OCI-LY7 (cell line): ENCODE results near the gene FGF18.

Experiments
- EZH2phosphoT487 ChIP-seq: fragments of 200-600 bp; sonication (generic); IDR thresholded peaks from 2 replicates; pipeline ENCODE4 v1.6.1; 2018; ENCODE audit warnings: low read depth, borderline replicate concordance, mild to moderate bottlenecking, mixed run types, antibody characterized with exemption, low read length, moderate library complexity, mixed read lengths
- TF ChIP-seq, protein P1 (sequence below): fragments of 200-600 bp; sonication (generic); conservative IDR thresholded peaks from 2 replicates; pipeline ENCODE4 v1.5.1; 2014; ENCODE audit warnings: mild to moderate bottlenecking, antibody characterized with exemption, low read length, moderate library complexity, mixed read lengths

DNA sequence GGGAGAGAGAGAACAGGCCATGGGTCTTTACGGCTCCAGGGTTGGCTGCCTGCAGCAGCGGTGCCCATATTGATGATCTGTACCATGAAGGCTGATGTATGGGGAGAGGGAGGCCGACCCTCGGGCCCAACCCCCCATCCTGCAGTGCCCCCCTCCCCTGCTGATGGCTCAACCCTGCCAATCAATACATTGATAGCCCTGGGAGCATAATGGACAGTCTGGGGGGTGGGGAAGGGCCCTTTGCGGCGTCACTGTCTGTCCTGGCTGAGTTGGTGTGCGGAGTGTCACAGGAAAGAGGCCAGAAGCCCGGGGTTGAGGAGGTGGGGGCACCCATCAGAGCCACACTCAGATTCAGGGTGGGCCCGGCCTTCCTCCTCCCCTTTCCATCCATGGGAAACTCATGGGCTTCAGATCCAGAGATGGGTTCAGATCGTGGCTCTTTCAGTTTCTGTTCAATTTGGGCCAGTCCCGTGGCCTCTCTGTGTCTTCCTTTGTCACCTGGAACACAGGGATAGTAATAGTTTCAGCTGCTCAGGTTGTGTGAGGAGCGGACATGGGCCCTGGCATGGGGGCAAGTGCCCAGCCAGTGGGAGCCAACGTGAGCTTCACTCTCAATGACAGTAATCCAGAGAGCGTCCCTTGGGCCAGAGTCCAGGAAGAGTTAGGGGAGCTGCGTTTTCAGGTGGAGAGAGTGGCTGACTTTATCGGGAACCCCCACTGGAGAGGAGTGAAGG is 9.5 kb downstream of the FGF18 start:
- TF ChIP-seq, protein P1, sequence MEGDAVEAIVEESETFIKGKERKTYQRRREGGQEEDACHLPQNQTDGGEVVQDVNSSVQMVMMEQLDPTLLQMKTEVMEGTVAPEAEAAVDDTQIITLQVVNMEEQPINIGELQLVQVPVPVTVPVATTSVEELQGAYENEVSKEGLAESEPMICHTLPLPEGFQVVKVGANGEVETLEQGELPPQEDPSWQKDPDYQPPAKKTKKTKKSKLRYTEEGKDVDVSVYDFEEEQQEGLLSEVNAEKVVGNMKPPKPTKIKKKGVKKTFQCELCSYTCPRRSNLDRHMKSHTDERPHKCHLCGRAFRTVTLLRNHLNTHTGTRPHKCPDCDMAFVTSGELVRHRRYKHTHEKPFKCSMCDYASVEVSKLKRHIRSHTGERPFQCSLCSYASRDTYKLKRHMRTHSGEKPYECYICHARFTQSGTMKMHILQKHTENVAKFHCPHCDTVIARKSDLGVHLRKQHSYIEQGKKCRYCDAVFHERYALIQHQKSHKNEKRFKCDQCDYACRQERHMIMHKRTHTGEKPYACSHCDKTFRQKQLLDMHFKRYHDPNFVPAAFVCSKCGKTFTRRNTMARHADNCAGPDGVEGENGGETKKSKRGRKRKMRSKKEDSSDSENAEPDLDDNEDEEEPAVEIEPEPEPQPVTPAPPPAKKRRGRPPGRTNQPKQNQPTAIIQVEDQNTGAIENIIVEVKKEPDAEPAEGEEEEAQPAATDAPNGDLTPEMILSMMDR: no peak
- TF ChIP-seq EZH2phosphoT487: no peak
